Loucy (cell line): ENCODE results near the gene HSP90AB1.

ENCODE experiments used
- CTCF ChIP-seq: fragments of 200-600 bp; sonication (generic); conservative IDR thresholded peaks from 2 replicates; pipeline ENCODE4 v1.5.1; 2014; ENCODE audit warnings: mild to moderate bottlenecking, antibody characterized with exemption, low read length
- EZH2phosphoT487 ChIP-seq: fragments of 200-600 bp; IDR thresholded peaks from 2 replicates; pipeline ENCODE4 v1.6.1; 2018; ENCODE audit warnings: antibody characterized with exemption, mild to moderate bottlenecking, moderate library complexity, borderline replicate concordance

DNA sequence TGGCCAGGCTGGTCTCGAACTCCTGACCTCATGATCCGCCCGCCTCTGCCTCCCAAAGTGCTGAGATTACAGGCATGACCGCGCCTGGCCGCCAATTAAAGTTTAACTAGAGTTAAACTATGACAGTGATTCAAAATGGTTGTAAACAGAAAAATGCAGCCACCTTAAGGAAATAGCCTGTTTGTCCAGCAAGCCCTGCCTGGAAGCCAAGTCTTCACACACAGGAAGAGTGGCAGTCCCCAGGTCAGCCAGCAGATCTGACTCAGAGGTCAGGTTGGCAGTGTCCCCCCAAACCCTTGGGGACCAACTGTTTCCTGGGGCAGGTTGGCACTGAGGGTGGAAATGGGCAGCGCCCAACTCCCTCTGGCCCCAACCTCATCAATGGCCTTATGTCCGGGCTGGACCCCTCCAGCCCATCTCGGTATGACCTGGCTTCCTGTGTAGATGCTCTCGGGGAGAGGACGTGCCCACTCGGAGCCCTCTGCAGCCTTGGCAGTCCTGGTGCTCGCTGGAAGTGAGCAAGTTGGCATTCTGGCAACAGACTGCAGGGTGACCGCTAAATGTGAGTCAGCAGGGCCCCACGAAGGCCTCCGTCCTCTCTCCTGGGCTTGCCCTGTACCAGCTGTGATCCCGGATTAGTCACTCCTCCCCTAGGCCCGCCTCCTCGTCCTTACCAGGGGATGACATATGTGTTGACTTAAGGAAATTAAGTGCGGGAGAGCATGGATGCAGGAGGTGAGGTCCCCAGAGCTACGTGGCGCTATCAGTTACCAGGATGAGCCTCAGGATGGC lies 9.7 kb upstream of the HSP90AB1 start:
- no peak for TF ChIP-seq CTCF
- TF ChIP-seq EZH2phosphoT487: no peak
